Liver (tissue), 9 donors: ENCODE results near the gene OR10W1. TPM values are rescaled to one million over a fixed set of nuclear protein-coding genes. Genes with fewer than 3 reads are reported as not detected.

Experiments used
- DNase-seq: peaks from one replicate; pipeline ENCODE4 v3.0.0-alpha.2; 2017; ENCODE audit warnings: low spot score
- H3K27ac ChIP-seq, 2 donors: one replicate each; pipeline ENCODE4 v1.7.0; 2013; ENCODE audit warnings: inconsistent platforms in 2 of 2, low read length in 2 of 2, control low read depth in 1 of 2, low read depth in 1 of 2, mild to moderate bottlenecking in 1 of 2
- H3K27me3 ChIP-seq, 4 donors: one replicate each; pipeline versions ENCODE4 v1.6.1 to v1.7.0; 2013; ENCODE audit warnings: low read length in 3 of 4, inconsistent platforms in 1 of 4, mild to moderate bottlenecking in 1 of 4, moderate library complexity in 1 of 4; ENCODE audit not compliant: control insufficient read depth in 4 of 4, insufficient read depth in 4 of 4
- H3K36me3 ChIP-seq, 4 donors: one replicate each; pipeline versions ENCODE4 v1.6.1 to v1.7.0; 2013; ENCODE audit warnings: low read length in 3 of 4, mild to moderate bottlenecking in 3 of 4, low read depth in 1 of 4, moderate library complexity in 1 of 4; ENCODE audit not compliant: control insufficient read depth in 4 of 4, insufficient read depth in 3 of 4
- H3K4me1 ChIP-seq, 4 donors: one replicate each; pipeline versions ENCODE4 v1.6.1 to v1.7.0; 2013; ENCODE audit warnings: low read length in 3 of 4, mild to moderate bottlenecking in 3 of 4, moderate library complexity in 1 of 4; ENCODE audit not compliant: control insufficient read depth in 4 of 4, insufficient read depth in 4 of 4
- H3K4me3 ChIP-seq, 3 donors: one replicate each; pipeline versions ENCODE4 v1.6.1 to v1.7.0; 2013; ENCODE audit warnings: low read length in 3 of 3, control low read depth in 1 of 3, low read depth in 1 of 3, mild to moderate bottlenecking in 1 of 3
- H3K9ac ChIP-seq, 2 donors: one replicate each; pipeline ENCODE4 v1.7.0; 2013; ENCODE audit warnings: low read length in 2 of 2, mild to moderate bottlenecking in 2 of 2, moderate library complexity in 2 of 2, control low read depth in 1 of 2, low read depth in 1 of 2
- H3K9me3 ChIP-seq, 4 donors: one replicate each; pipeline versions ENCODE4 v1.6.1 to v1.7.0; 2013; ENCODE audit warnings: low read length in 3 of 4; ENCODE audit not compliant: control insufficient read depth in 4 of 4
- ATF3 ChIP-seq: IDR thresholded peaks from 2 replicates; pipeline ENCODE4 v1.6.1; 2016; ENCODE audit warnings: antibody characterized with exemption
- CTCF ChIP-seq: fragments of 150-350 bp; IDR thresholded peaks from 2 replicates; pipeline ENCODE4 v1.5.1; 2017; ENCODE audit warnings: improper control_type of control experiment, low read depth, low read length; ENCODE audit not compliant: missing input control
- EGR1 ChIP-seq, 2 donors: IDR thresholded peaks; 2 replicates each; pipeline ENCODE4 v1.6.1; 2016 to 2018; ENCODE audit warnings: antibody characterized with exemption in 2 of 2, low read depth in 2 of 2
- FOXA1 ChIP-seq: IDR thresholded peaks from 2 replicates; pipeline ENCODE4 v1.6.1; 2016; ENCODE audit warnings: antibody characterized with exemption
- FOXA2 ChIP-seq: IDR thresholded peaks from 2 replicates; pipeline ENCODE4 v1.6.1; 2016; ENCODE audit warnings: antibody characterized with exemption
- GABPA ChIP-seq, 2 donors: IDR thresholded peaks in 1 of 2; conservative IDR thresholded peaks in 1 of 2; 2 replicates each; pipeline ENCODE4 v1.6.1; 2016; ENCODE audit warnings: antibody characterized with exemption in 2 of 2, mild to moderate bottlenecking in 1 of 2, moderate library complexity in 1 of 2
- HNF4A ChIP-seq, 2 donors: conservative IDR thresholded peaks; 2 replicates each; pipeline ENCODE4 v1.6.1; 2016; ENCODE audit warnings: antibody characterized with exemption in 2 of 2, mild to moderate bottlenecking in 2 of 2
- HNF4G ChIP-seq: IDR thresholded peaks from 2 replicates; pipeline ENCODE4 v1.6.1; 2016; ENCODE audit warnings: antibody characterized with exemption
- JUND ChIP-seq, 2 donors: IDR thresholded peaks; 2 replicates each; pipeline ENCODE4 v1.6.1; 2016; ENCODE audit warnings: antibody characterized with exemption in 2 of 2
- MAX ChIP-seq: IDR thresholded peaks from 2 replicates; pipeline ENCODE4 v1.6.1; 2016; ENCODE audit warnings: antibody characterized with exemption
- NR2F2 ChIP-seq: IDR thresholded peaks from 2 replicates; pipeline ENCODE4 v1.6.1; 2016; ENCODE audit warnings: antibody characterized with exemption
- RAD21 ChIP-seq, 2 donors: IDR thresholded peaks; 2 replicates each; pipeline ENCODE4 v1.6.1; 2016; ENCODE audit warnings: antibody characterized with exemption in 2 of 2, mild to moderate bottlenecking in 2 of 2
- REST ChIP-seq: IDR thresholded peaks from 2 replicates; pipeline ENCODE4 v1.6.1; 2016; ENCODE audit warnings: antibody characterized with exemption, mild to moderate bottlenecking
- RXRA ChIP-seq, 2 donors: IDR thresholded peaks; 2 replicates each; pipeline ENCODE4 v1.6.1; 2017 to 2018; ENCODE audit warnings: antibody characterized with exemption in 2 of 2, mild to moderate bottlenecking in 1 of 2
- TAF1 ChIP-seq: conservative IDR thresholded peaks from 2 replicates; pipeline ENCODE4 v1.6.1; 2016; ENCODE audit warnings: antibody characterized with exemption, mild to moderate bottlenecking
- YY1 ChIP-seq: IDR thresholded peaks from 2 replicates; pipeline ENCODE4 v1.6.1; 2016; ENCODE audit warnings: antibody characterized with exemption, mild to moderate bottlenecking
- ZBTB33 ChIP-seq: IDR thresholded peaks from 2 replicates; pipeline ENCODE4 v1.6.1; 2016; ENCODE audit warnings: antibody characterized with exemption
- WGBS: extraction: QIAGEN DNeasy Blood & Tissue Kit; methylation state at CpG from one replicate; pipeline ENCODE4 v1.1.7; 2013; 5-methylcytosine and 5-hydroxymethylcytosine counted together
- polyA plus RNA-seq, 2 donors: library from polyadenylated mRNA; stranded (reverse) in 1 of 2; unstranded in 1 of 2; fragments of 200-250 nt in 1 of 2; fragments of >200 nt in 1 of 2; fragmentation: Nextera tagmentation in 1 of 2; extraction: Ambion mirVana in 1 of 2; gene quantifications; one replicate each; pipeline versions ENCODE4 v1.2.1 to v1.2.3, GENCODE V29; 2013 to 2015
- total RNA-seq, 2 donors: library from RNA; depleted of rRNA; stranded (reverse); fragments of >200 nt; gene quantifications; one replicate each; pipeline ENCODE4 v1.2.3, GENCODE V29; 2014
- donor health status: healthy.
- donor health status: healthy.
- donor health status: healthy.
- donor health status: healthy.
- donor health status: healthy.

OR10W1 gene
- total and polyA plus RNA-seq, 4 donors = not detected

- H3K27ac ChIP-seq = no peak overlapping the region
- H3K27me3 ChIP-seq = peaks cover 0 to 3% (median 0%) of the 10 kb centered on the region in 4 donors
- H3K36me3 ChIP-seq = no peaks in the 10 kb centered on the region
- peaks cover 0 to 3% (median 0%) of the 10 kb centered on the region in 4 donors for H3K9me3 ChIP-seq
- no peak for DNase-seq
- no peaks in the 10 kb centered on the region for H3K4me1 ChIP-seq
- H3K4me3 ChIP-seq = no peak overlapping the region
- 66% methylated on average over 2 of the region's 2 CpGs for WGBS
- TF ChIP-seq HNF4G (no peak), GABPA (IDR thresholded peaks at IDR 0.05 in 1 of 2, conservative IDR thresholded peaks at IDR 0.05 in 1 of 2) (no peak), HNF4A (conservative IDR thresholded peaks at IDR 0.05) (no peak), REST (no peak), ZBTB33 (no peak), FOXA1 (no peak), RXRA (IDR thresholded peaks at IDR 0.05) (no peak), TAF1 (no peak), YY1 (no peak), RAD21 (IDR thresholded peaks at IDR 0.05) (no peak), ATF3 (no peak), NR2F2 (no peak), EGR1 (IDR thresholded peaks at IDR 0.05; ENCODE audit: low read depth in 2 of 2) (no peak), CTCF (no peak), FOXA2 (no peak), JUND (IDR thresholded peaks at IDR 0.05) (no peak)
- H3K9ac ChIP-seq = no peak overlapping the region
Observed at GRCh38 chr11:58259983-58260382, 8.1 kb downstream of the OR10W1 start.

- H3K27me3 ChIP-seq = peaks cover 0 to 3% (median 0%) of the 10 kb centered on the region in 4 donors
- H3K4me3 ChIP-seq = no peak overlapping the region
- TF ChIP-seq FOXA2 (no peak), TAF1 (no peak), YY1 (no peak), JUND (IDR thresholded peaks at IDR 0.05) (no peak), CTCF (no peak), REST (no peak), GABPA (IDR thresholded peaks at IDR 0.05 in 1 of 2, conservative IDR thresholded peaks at IDR 0.05 in 1 of 2) (no peak), HNF4G (no peak), NR2F2 (no peak), MAX (no peak), FOXA1 (no peak), EGR1 (IDR thresholded peaks at IDR 0.05; ENCODE audit: low read depth in 2 of 2) (no peak), RAD21 (IDR thresholded peaks at IDR 0.05) (no peak)
Observed at GRCh38 chr11:58254936-58255335, 13.1 kb downstream of the OR10W1 start.

More at GRCh38 chr11:58254936-58255335, 13.1 kb downstream of the OR10W1 start:
- Histone ChIP-seq H3K4me1 (no peaks in the 10 kb centered on the region), H3K9ac (no peak overlapping the region), H3K27ac (no peak overlapping the region), H3K9me3 (peaks cover 0 to 9% (median 0%) of the 10 kb centered on the region in 4 donors), H3K36me3 (no peaks in the 10 kb centered on the region)
- no peak for DNase-seq
- 76% methylated on average over 1 of the region's 1 CpG for whole genome bisulfite sequencing
